Stimulated activated CD8-positive, alpha-beta memory T cell treated with anti-CD3 and anti-CD28 coated beads, Interleukin-7, amount 100 ng/mL, for 48 hours (primary cell): ENCODE results near the gene CDH13.

ENCODE experiments used
- DNase-seq, 2 donors: peaks; one replicate each; pipeline ENCODE4 v3.0.0-alpha.2; 2020; ENCODE audit warnings: low read depth in 1 of 2; ENCODE audit errors: extremely low read depth in 1 of 2

CDH13 gene

DNA sequence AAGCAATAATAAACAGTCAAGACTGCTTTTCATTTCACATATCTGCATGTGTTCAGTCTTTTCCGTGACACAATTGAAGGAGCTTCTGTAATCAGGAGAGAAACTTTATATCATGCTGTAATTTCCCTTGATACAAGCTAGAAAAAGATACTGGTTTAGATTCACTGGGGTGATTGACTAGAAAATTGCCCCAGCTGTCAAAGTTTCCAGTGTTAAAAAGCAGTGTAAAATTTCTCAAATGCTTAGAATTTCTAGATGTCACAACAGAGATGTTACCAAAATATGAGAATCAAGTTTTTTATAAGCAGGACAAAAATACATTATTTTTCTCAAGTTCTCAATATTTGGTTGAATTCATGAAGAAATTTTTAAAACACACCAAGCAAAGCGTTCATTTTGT lies 888.6 kb downstream of the CDH13 start:
- DNase-seq: no peak

DNA sequence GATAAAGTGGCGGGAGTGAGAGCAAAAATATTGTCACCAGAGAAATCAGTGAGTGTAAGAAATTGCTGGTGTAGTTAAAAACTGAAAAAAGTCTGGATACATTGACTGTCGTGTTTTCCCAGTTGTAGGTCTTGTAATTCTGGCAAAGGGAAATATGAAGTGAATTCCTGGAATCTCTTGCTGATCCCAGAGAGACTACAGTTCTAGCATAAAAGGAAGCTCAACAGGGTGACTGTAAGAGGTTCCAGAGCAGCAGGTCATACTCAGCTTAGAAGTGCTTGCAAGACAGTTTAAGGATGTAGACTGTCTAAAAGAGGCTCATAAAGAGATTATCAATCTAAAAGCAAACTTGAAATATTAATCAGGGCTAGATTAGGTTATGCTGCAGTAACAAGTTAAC lies 890.2 kb downstream of the CDH13 start:
- DNase-seq: no peak

DNA sequence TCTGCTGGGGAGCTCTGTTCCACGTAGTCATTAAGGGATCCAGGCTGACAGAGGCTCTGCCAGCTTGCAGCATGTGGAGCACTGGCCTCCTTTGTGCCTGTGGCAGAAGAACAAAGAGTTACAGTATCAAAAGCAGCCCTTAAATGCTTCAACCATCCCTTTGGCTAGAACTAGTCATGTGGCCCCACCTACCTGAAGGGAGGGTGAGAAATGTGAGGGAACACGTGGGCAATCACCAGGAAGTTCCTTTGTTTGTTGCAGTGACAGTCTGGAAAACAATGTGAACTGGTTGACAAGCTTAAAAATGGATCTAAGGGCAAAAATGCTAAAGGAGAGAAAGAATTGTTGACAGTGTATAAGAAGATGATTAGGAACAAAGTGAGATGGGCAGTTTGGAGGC lies 890.6 kb downstream of the CDH13 start:
- DNase-seq: no peak

DNA sequence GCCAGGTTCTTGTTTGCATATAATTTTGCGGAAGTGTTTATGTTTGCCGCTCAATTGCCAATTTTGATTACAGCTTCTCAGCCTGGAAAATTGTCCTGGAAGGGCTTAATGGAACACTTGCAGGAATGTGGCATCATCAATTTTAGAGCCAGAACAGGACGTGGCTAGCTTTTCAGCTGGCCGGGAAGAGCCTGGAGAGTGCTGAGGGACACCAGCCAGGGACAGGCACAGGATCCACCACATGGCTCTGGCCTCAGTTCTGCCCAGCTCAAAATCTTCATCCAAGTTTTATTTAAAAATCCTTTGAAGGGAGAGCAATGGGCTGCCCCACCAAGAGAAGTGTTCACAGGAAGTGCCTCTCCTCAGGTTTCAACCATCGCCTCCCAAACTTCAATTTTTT lies 893.8 kb downstream of the CDH13 start:
- DNase-seq: no peak

DNA sequence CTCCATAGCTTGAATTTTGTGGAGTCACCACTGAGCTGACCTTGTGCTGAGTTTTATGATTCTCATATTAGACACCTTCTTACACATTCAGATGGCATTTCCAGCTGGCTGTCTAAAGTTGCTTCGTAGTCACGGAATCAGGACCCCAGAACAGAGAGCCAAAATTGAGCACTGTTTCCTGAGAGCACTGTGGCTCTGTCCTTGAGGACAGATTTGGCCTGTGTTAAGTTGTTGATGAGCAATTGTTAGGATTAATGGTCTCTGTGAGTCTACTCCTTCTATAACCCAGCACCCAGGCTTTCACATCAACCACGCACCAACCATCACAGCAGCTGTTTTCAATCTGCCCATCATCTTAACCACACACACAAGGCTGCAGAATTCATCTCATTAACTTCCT lies 903.5 kb downstream of the CDH13 start:
- no peak for DNase-seq

DNA sequence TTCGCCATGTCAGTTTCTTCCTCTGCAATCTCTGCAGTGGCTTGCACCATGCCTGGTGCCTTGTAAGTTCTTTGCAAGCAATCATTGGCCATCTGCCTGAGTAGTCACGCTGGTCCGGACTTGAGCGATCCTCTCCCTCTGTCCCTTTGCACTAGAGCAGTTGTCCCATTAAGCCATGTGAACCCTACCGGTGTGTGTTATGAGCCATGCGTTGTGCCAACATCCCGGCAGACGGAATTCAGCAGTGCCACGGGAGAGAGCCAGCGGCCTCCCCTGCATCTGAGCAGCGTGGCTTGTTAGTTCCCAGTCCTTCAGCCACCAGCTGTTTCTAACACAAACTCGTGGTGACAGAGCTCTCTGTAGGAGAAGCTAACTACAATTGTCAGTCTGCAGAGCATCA lies 905.9 kb downstream of the CDH13 start:
- DNase-seq: no peak

DNA sequence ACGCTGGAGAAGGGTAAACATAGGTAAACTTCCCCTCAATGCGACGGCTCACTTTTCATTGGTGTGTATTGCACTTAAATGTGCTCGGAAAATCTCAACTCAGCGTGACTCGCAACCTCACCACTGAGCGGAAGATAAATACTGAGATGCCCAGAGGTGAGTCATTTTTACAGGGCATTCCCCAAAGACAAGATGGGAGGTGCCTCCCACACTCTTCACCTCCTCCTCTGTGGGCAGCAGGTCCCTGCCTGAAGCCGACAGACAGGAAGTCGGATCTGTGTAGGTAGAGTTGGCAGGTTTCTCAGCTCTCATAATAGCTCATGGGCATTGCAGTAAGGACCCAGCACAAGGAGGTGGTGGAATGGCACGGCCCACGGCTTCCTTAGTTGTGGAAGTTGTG lies 906.4 kb downstream of the CDH13 start:
- no peak for DNase-seq

DNA sequence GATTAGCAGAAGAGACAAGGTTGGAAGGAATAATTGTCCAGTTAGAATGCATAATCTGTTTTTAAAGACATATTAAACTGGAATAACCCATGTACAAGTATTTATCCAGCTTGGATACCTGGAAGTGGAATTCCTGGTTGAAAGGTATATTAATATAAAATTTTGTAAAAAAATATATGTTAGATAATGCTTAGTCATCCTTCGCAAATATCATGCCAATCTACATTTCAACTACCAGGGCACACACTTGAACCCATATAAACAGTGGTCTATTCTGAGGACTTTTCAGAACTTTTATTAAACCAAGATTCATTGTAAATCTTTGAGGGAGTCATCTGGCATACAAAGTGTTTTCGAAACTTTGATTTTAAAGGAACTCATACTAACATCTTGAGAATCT lies 911.9 kb downstream of the CDH13 start:
- DNase-seq: no peak

DNA sequence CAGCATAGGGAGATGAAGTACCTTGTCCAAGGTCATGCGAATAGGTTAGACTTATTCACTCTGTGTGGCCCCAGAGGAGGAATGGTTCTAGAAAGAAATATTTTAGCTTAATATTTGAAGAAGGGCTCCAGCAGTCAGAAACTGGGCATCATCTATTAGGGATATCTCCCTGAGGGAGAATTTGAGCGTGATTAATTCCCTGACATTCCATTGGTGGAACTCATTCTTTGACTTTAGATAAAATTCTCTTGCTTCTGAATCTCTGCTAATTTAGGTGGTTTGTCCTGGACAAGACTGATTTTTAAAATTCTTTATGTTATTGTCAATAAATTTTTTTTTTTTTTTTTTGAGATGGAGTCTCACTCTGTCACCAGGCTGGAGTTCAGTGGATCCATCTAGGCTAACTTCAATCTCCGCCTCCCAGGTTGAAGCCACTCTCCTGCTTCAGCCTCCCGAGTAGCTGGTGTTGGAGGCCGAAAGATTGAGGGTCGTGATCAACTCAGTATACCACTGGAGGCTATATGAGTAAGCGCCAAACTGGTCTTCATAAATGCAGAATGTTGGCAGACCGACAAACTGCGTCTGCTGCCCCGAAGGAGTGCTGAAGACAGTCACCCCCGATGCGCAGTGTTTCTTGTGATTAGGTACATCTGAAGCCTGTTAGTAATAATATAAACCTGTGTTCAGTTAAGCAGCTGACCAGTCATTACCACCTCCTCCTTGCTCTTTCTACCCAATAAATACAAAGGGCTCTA lies 913.1 kb downstream of the CDH13 start:
- DNase-seq: no peak

DNA sequence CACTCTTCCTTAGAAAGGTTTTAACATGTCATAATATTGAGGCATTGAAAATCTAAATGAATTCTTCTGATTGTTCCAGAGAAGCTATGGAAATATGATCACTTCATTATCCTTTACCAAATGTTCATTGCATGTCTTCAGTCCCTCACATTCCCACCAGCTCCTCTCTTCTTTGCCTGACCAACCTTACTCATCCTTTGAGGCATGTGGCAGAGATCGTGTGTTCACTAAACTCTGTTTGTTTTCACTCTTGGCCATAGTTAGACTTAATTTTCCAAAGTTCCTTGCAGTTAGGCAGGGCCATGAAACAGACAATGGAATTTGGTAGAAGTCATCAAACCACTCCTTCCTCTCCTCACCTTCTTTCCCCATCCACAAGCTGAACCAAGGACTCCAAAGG lies 914.5 kb downstream of the CDH13 start:
- DNase-seq: no peak

DNA sequence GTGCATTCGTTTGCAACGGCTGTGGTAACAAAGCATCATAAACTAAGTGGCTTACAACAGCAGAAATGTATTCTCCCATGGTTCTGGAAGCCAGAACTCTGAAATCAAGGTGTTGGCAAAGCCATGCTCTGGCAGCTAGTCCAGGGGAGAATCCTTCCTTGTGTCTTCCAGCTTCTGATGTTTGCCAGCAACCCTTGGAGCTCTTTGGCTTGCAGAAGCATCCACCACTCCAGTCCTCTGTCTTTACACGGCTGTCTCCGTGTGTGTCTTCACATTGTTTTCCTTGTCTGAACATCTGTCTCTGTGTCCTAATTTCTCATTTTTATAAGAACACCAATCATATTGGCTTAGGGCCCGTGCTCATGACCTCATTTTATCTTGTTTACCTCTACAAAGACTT lies 915.7 kb downstream of the CDH13 start:
- no peak for DNase-seq

DNA sequence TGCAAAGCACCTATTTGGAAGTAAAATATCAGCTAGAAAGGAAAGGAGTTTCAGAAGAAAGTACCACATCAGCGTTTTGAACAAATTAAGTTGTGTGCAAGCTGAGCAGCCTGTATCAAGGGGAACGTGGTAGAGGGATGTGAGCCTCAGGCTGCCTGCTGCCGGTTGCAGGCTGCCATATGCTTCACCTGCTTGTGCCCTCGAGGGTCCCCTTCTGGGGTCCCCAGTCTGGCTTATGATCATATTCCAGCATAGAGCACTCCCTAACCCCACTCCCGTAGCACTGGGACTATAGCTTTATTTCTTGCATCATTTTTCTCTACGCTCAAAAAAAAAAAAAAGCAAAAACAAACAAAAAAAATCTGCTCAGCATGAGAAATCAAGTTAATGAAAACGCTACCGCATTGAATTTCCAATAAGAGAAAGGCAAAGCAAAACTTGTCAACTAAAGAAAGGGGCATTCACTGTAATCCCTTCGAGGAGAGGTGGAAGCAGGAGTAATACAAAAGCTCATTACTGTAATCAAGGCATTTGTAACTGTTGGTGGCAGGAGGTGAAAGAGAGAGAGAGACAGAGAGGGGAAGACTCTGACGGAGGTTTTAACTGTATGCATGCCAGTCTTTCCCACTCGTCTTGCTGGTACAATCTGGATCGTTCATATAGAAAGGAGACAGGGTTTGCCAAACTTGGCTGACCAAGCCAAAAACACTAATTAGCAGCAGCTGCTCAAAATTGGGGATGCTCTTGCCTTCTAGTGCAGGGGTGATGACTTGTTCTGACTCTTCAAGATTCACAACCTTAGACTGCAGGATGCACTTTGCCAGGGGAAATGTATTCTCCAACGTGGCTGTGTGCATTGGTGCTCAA lies 922.8 kb downstream of the CDH13 start:
- no peak for DNase-seq

DNA sequence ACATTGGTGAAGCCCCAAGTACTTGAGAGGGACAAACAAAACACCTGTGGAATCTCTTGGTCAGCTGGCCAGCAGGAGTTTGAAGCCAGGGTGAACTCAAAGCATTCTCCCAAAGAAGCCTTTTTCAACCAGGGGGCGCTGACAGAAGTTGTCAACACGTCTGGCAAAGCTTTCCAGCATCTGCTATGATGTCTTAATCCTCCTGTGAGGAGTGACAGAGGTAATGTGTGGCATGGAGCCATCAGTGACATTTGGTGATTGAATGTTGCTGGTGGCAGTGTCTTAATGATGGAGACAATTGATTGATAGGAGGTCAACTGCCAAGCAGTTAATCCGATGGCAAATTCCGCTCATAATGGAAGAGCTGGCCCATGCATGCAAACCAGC lies 923.4 kb downstream of the CDH13 start:
- no peak for DNase-seq

DNA sequence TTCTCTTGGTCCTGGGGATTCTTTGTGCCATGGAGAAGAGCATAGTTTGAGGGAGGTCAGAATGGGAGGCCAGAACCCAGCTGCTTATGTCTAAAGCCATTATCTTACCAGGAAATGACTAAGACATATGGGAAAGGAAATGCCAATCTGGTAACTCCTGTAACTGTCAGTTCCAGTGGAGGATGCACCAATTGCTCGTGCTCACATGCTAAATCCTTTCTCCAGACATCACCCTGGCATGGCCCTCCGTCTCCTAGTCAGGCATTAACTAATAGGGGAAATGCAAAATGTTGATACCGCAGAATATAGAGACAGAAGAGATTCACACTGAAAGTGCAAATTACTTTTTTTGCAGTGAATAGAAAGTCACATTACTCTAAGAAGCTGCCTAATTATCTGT lies 925.5 kb downstream of the CDH13 start:
- DNase-seq: no peak

DNA sequence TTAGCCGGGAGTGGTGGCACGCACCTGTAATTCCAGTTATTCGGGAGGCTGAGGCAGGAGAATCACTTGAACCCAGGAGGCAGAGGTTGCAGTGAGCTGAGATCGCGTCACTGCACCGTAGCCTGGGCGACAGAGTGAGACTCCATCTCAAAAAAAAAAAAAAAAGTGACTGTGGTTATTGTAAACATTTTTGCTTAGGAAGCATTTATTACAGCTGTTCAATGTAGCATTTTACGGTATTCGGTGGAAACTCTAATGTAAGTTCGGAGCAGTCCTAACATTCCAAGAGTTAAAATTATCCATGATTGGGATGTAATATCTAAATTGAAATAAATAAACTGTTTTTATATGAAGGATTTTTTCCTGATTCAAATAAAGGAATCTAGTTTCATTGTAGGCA lies 926.2 kb downstream of the CDH13 start:
- DNase-seq: no peak

DNA sequence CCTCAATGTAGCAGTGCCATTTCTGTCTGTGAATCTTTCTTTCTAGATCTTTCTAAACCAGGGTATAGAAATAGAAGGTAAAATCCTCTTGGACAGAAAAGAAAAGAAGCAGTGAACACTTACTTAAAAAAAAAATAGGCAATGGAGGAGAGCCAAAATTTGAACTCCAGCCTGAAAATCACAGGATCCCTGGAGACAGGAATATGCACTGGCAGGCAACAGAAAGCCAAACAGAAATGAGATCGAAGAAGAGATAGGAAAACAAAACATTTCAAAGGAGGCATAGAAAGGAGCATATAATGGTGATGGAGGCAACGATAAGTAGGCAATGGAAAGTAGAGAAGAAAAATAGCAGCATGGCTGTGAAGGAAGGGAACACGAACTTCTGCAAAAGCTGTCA lies 927.3 kb downstream of the CDH13 start:
- no peak for DNase-seq

DNA sequence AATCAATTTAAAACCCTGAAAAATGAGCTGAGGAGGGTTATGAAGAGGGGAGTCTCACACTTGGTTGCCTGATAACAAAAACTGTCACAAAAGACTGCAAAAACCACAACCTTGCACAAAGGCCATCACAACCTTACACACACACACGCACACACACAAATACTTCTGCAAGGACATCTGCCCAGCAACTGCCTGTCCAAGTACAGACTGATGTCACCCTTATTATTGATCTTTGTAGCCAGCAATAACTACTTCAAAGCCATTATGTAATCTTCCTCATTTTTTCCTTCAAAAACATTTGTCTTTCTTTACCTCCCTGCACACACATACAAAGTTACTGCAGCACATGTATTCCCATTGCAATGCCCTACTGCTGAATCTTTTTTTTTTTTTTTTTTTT lies 927.8 kb downstream of the CDH13 start:
- DNase-seq: no peak

DNA sequence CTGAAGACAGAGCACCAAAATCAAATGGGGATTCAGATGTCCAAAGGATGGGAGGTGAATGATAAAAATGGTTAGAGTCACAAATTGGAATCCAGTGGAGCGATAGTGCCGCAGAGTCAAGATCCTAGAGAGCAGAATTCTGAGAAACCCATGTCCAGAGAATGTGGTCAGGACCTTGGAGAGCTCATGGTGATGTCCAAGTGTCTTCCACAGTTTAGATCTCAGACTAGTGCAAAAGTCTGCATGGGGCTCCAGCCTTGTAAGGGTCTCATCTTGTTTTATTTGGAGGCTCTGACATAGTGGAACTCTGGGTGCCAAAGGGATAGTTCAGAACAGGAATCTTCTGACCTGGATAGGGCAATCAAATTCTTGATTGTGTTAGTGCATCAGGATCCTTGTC lies 935.1 kb downstream of the CDH13 start:
- no peak for DNase-seq

DNA sequence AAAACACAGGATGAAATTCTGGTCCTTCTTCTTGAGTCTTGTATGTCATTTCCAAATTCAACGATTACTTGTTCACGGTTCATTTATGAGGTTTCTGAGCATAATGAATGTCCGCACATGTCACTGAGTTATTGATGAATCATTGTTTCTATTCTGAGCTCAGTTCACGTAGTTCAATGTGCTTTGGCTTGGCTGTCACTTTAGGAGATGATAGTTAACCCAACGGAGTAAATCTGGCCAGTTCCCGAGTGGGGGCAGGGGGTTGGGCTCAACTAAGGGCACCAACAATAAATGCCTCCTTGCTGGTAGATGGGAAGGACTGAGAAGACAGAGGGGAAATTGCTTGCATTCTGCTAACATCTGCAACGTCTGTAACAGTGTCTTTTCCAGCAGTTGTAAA lies 941.6 kb downstream of the CDH13 start:
- DNase-seq: no peak

DNA sequence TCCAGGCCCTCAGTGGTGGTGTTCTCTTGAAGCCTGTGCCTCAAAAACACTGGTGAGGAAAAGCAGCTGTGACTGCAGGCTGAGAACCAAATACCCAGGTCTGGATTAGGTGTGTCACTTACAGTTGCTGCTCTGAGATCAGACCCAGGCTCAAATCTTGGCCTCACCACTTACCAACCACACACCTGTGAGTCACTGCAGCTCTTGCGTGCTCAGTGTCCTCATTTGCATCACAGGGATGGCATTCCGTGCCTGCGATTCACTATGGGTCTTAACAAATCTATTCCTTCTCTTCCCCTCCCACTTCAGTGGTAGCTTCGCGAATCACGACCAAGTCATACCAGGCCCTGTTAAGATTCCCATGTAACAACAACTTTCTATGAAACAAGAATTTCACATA lies 947.6 kb downstream of the CDH13 start:
- DNase-seq: no peak

DNA sequence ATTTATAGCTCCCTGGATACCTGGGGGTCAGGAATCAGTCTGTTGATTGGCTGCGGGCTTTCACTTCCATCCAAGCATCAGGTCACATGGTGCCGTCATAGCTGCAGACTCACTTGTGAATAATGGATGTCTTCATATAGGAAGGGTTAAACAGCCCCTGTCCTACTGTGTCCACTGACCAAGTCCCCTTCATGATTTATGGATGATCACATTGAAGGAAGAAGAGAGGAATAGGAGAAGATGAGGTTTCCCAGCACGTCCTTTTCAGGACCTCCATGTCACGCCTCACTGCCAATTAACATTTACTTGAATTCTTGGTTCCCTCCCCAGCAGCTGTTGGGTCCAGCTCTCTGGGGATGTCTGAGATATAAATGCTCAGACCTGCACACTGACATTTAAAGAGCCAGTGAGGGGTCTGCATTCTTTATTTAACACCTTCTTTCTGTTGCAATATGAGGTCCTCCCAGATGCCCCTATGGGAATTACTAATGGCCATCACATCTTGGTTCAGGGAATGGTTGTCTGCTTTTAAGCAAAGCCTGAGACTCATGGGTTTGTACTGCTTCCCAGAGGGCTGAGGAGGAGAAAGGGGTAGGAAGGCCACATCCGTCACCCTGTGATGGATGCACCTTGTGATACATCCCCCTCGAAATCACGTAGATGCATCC lies 950.4 kb downstream of the CDH13 start:
- DNase-seq: no peak

DNA sequence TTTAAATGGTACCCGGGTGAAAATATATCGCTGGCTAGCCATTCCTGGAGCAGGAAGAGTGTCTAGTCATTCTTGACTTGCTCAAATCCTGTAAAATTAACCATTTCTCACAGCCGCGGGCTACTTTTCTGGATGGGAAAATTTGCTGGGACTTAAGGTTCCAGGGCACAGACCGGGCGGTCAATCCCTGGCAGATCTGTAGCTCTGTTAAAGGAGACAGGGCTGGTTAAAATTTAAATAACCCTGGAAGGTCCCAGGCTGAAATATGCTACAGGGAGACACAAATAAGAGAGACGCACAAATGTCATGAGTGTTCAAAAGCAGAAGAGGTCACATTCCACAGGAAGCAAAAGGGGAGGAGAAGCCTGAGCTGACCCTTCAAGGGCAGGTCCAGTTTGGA lies 951.4 kb downstream of the CDH13 start:
- no peak for DNase-seq
